Endothelial cell of umbilical vein (primary cell): ENCODE results near the gene MBD4. TPM values are rescaled to one million over a fixed set of nuclear protein-coding genes. Genes with fewer than 3 reads are reported as not detected.

Experiments used
- BruUV-seq: library from RNA; stranded (reverse); fragments of 400-500 nt; replicated peaks from 2 replicates; lab custom pipeline; 2021; lab: Mats Ljungman, UMichigan
- CTCF ChIA-PET: fragments of 300-600, 350-600 bp; sonication (Branson Sonifier 250); formaldehyde crosslinking; loops from one replicate; lab custom pipeline; 2021; ENCODE audit warnings: antibody characterized with exemption, inconsistent platforms; lab: Charles Lee
- POLR2A ChIA-PET: fragments of 300-600, 350-600 bp; sonication (Branson Sonifier 250); formaldehyde crosslinking; loops from one replicate; lab custom pipeline; 2021; ENCODE audit warnings: antibody characterized with exemption, inconsistent platforms; lab: Charles Lee
- DNase-seq: peaks from one replicate; pipeline ENCODE4 v3.0.0-alpha.2; 2011; ENCODE audit warnings: low read depth, low spot score
- FAIRE-seq: peaks from 2 replicates; lab custom pipeline; 2011; peaks lifted over from hg19 to GRCh38; lab: Jason Lieb, UNC
- H2AFZ ChIP-seq: 2 replicates; pipeline ENCODE4 v1.6.0; 2012; ENCODE audit warnings: low read depth, low read length, control low read depth, inconsistent platforms
- H3K27ac ChIP-seq: 2 replicates; pipeline ENCODE4 v1.5.1; 2011; ENCODE audit warnings: low read depth, mild to moderate bottlenecking, control low read depth, low read length, moderate library complexity; ENCODE audit not compliant: insufficient read depth
- H3K27me3 ChIP-seq, 2 experiments: 2 replicates each; pipeline versions ENCODE4 v1.6.0 to v1.6.1; 2011; ENCODE audit warnings: low read length in 2 of 2, mixed read lengths in 1 of 2; ENCODE audit not compliant: control insufficient read depth in 2 of 2, insufficient read depth in 2 of 2
- H3K36me3 ChIP-seq, 2 experiments: 2 replicates in 1 of 2; 3 replicates in 1 of 2; pipeline ENCODE4 v1.5.1; 2011; ENCODE audit warnings: low read length in 2 of 2, mild to moderate bottlenecking in 1 of 2, moderate library complexity in 1 of 2; ENCODE audit not compliant: control insufficient read depth in 2 of 2, insufficient read depth in 2 of 2; ENCODE audit errors: extremely low read depth in 1 of 2
- H3K4me1 ChIP-seq: 3 replicates; pipeline ENCODE4 v1.5.1; 2011; ENCODE audit warnings: mild to moderate bottlenecking, low read length; ENCODE audit not compliant: control insufficient read depth, insufficient read depth; ENCODE audit errors: extremely low read depth
- H3K4me2 ChIP-seq: 2 replicates; pipeline ENCODE4 v1.6.1; 2011; ENCODE audit warnings: low read length, control low read depth, mixed read lengths; ENCODE audit not compliant: insufficient read depth
- H3K4me3 ChIP-seq, 3 experiments: fragments of 200-600 bp in 1 of 3; sonication (generic), shearing (Covaris generic) in 1 of 3; replicated peaks in 1 of 3; 2 replicates each; pipeline ENCODE4 v1.5.1; 2011 to 2016; ENCODE audit warnings: control low read depth in 3 of 3, low read length in 3 of 3, mild to moderate bottlenecking in 2 of 3, inconsistent platforms in 1 of 3, low read depth in 1 of 3, moderate library complexity in 1 of 3; ENCODE audit not compliant: insufficient read depth in 1 of 3
- H3K79me2 ChIP-seq: 2 replicates; pipeline ENCODE4 v1.6.0; 2012; ENCODE audit warnings: low read length, inconsistent platforms; ENCODE audit not compliant: control insufficient read depth, insufficient read depth
- H3K9ac ChIP-seq: replicated peaks from 2 replicates; pipeline ENCODE3; 2011; ENCODE audit warnings: low read length, control low read depth; ENCODE audit not compliant: insufficient read depth; ENCODE audit errors: extremely low read depth
- H3K9me1 ChIP-seq: replicated peaks from 3 replicates; pipeline ENCODE4 v1.6.0; 2011; ENCODE audit warnings: mild to moderate bottlenecking, low read length; ENCODE audit not compliant: control insufficient read depth, insufficient read depth; ENCODE audit errors: extremely low read depth
- H3K9me3 ChIP-seq: replicated peaks from 2 replicates; pipeline ENCODE4 v1.5.1; 2012; ENCODE audit warnings: low read length, inconsistent platforms; ENCODE audit not compliant: control insufficient read depth, insufficient read depth
- H4K20me1 ChIP-seq: replicated peaks from 2 replicates; pipeline ENCODE3; 2011; ENCODE audit warnings: mild to moderate bottlenecking, low read length; ENCODE audit not compliant: control insufficient read depth, insufficient read depth; ENCODE audit errors: extremely low read depth
- EZH2 ChIP-seq: IDR thresholded peaks from 2 replicates; pipeline ENCODE4 v1.6.1; 2012; ENCODE audit warnings: borderline replicate concordance, low read depth, mild to moderate bottlenecking, moderate library complexity, low read length, inconsistent platforms; ENCODE audit not compliant: severe bottlenecking
- FOS ChIP-seq: IDR thresholded peaks from 2 replicates; pipeline ENCODE4 v1.6.1; 2011; ENCODE audit warnings: mild to moderate bottlenecking, low read length, moderate library complexity, borderline replicate concordance; ENCODE audit not compliant: insufficient read depth
- GATA2 ChIP-seq: IDR thresholded peaks from 2 replicates; pipeline ENCODE4 v1.7.0; 2011; ENCODE audit warnings: low read depth, mild to moderate bottlenecking, moderate library complexity, mixed read lengths, low read length; ENCODE audit not compliant: insufficient read length, insufficient read depth
- JUN ChIP-seq: IDR thresholded peaks from 2 replicates; pipeline ENCODE4 v1.6.1; 2011; ENCODE audit warnings: borderline replicate concordance, low read depth; ENCODE audit not compliant: insufficient read length, insufficient read depth
- MYC ChIP-seq: IDR thresholded peaks from one replicate; pipeline ENCODE4 v1.6.1; 2011; ENCODE audit warnings: mild to moderate bottlenecking, low read depth, low read length
- POLR2A ChIP-seq: IDR thresholded peaks from 2 replicates; pipeline ENCODE4 v1.6.1; 2012; ENCODE audit warnings: low read depth, mild to moderate bottlenecking, control low read depth, low read length
- POLR2AphosphoS5 ChIP-seq: IDR thresholded peaks from 2 replicates; pipeline ENCODE4 v1.6.1; 2012; ENCODE audit warnings: low read depth, mild to moderate bottlenecking, control low read depth, low read length, moderate library complexity; ENCODE audit not compliant: insufficient read depth
- dilution Hi-C: fragments of 300-500 bp; cut with MboI; formaldehyde crosslinking; loops from one replicate; pipeline ENCODE4 v1.15.0; 2019; ENCODE audit warnings: low sequenced_read_pairs; ENCODE audit not compliant: extremely low pct_ligation_motif_present
- intact Hi-C: fragments of 100-400 bp; cut with micrococcal nuclease; formaldehyde crosslinking; loops from one replicate; pipeline ENCODE4 v1.10.0; 2022
- polyA plus RNA-seq, 4 experiments: library from polyadenylated mRNA; depleted of rRNA in 3 of 4; stranded (reverse) in 3 of 4; unstranded in 1 of 4; fragments of >200 nt; gene quantifications; 2 replicates each; pipeline versions ENCODE4 v1.2.1 to v1.2.3, GENCODE V29; 2011 to 2012; ENCODE audit warnings: missing spikeins in 1 of 4
- total RNA-seq: library from RNA; stranded (reverse); gene quantifications from 2 replicates; pipeline ENCODE4 v1.2.3, GENCODE V29; 2021
- TF ChIP-seq, protein P1 (sequence below): IDR thresholded peaks from 2 replicates; pipeline ENCODE4 v1.6.1; 2011; ENCODE audit not compliant: insufficient read depth, insufficient read length
- TF ChIP-seq, protein P2 (sequence below), 2 donors: IDR thresholded peaks; 1 replicate in 1 of 2; 2 replicates in 1 of 2; pipeline ENCODE4 v1.5.1; 2011; ENCODE audit warnings: low read length in 2 of 2, mild to moderate bottlenecking in 2 of 2, moderate library complexity in 2 of 2, control low read depth in 1 of 2, inconsistent platforms in 1 of 2, low read depth in 1 of 2; ENCODE audit not compliant: insufficient read depth in 1 of 2; ENCODE audit errors: extremely low read depth in 1 of 2

MBD4 gene
- total and polyA plus RNA-seq, 2 donors (not counting 3 experiments of a cell fraction or from before 2014, with no cell fraction given) = 17.4 to 39.5 TPM

DNA sequence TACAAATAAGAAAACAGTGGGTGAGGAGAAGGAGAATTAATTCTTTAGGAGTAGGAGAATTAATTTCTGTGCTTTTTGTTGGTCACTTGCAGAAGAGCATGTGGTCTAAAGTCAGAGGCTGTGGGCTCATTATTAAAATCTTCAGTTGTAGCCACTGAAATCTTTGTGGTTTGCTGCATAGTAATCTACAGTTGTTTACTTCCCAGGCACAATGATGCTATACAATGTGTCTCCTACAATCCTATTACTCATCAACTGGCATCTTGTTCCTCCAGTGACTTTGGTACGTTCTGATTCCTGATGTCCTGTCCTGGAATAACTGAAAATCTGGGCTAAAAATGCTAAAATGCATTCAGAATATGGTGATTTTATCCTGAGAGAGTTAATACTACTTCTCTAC, 21.3 kb upstream of the MBD4 start:
- no peak overlapping the region for H3K9ac ChIP-seq
- no peak overlapping the region for H2AFZ ChIP-seq
- H3K4me1 ChIP-seq = no peaks in the 10 kb centered on the region
- H3K79me2 ChIP-seq = no peaks in the 10 kb centered on the region
- dilution Hi-C loops (no loop called here), intact Hi-C loops (no loop called here)
- H4K20me1 ChIP-seq = no peaks in the 10 kb centered on the region
- ChIA-PET CTCF (interaction anchor here (1.2 kb wide), 1 partner anchor 93 kb away, joined by 3 read pairs; no protein-coding TSS in a partner anchor), POLR2A (no interaction called here)
- H3K27ac ChIP-seq = no peak overlapping the region
- no peak overlapping the region for H3K4me2 ChIP-seq
- H3K9me3 ChIP-seq = no peaks in the 10 kb centered on the region
- FAIRE-seq = no peak
- H3K36me3 ChIP-seq = peaks cover 0 to 6% of the 10 kb centered on the region in 2 experiments
- no peaks in the 10 kb centered on the region for H3K27me3 ChIP-seq
- DNase-seq = no peak
- no TSS peak for BruUV-seq
- no peaks in the 10 kb centered on the region for H3K9me1 ChIP-seq
- no peak overlapping the region for H3K4me3 ChIP-seq
- no peak for TF ChIP-seq JUN
- no peak for TF ChIP-seq EZH2
- no peak for TF ChIP-seq POLR2A
- TF ChIP-seq, protein P1, sequence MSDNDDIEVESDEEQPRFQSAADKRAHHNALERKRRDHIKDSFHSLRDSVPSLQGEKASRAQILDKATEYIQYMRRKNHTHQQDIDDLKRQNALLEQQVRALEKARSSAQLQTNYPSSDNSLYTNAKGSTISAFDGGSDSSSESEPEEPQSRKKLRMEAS = no peak
- TF ChIP-seq GATA2 = no peak
- no peak for TF ChIP-seq POLR2AphosphoS5
- TF ChIP-seq, protein P2, sequence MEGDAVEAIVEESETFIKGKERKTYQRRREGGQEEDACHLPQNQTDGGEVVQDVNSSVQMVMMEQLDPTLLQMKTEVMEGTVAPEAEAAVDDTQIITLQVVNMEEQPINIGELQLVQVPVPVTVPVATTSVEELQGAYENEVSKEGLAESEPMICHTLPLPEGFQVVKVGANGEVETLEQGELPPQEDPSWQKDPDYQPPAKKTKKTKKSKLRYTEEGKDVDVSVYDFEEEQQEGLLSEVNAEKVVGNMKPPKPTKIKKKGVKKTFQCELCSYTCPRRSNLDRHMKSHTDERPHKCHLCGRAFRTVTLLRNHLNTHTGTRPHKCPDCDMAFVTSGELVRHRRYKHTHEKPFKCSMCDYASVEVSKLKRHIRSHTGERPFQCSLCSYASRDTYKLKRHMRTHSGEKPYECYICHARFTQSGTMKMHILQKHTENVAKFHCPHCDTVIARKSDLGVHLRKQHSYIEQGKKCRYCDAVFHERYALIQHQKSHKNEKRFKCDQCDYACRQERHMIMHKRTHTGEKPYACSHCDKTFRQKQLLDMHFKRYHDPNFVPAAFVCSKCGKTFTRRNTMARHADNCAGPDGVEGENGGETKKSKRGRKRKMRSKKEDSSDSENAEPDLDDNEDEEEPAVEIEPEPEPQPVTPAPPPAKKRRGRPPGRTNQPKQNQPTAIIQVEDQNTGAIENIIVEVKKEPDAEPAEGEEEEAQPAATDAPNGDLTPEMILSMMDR (IDR thresholded peaks at IDR 0.05; ENCODE audit: extremely low read depth in 1 of 2, insufficient read depth in 1 of 2, low read depth in 1 of 2, low read length in 2 of 2) = no peak
- TF ChIP-seq MYC = no peak
- no peak for TF ChIP-seq FOS
